Smooth muscle cell (in vitro differentiated cells): ENCODE data around the gene ZER1. TPM values are rescaled to one million over a fixed set of nuclear protein-coding genes. Genes with fewer than 3 reads are reported as not detected.

ENCODE experiments used
- DNase-seq: peaks from one replicate; lab custom pipeline; 2025; ENCODE audit not compliant: unreplicated experiment; lab: John Stamatoyannopoulos, UW
- H2AFZ ChIP-seq: fragments of 200-600 bp; sonication (generic); 2 replicates; pipeline ENCODE4 v1.6.0; 2016; ENCODE audit warnings: antibody characterized with exemption, low read depth, mild to moderate bottlenecking
- H3F3A ChIP-seq: fragments of 200-600 bp; sonication (generic); 2 replicates; pipeline ENCODE4 v1.6.0; 2017; ENCODE audit warnings: antibody characterized with exemption, low read depth
- H3K27ac ChIP-seq: fragments of 200-600 bp; sonication (generic); 2 replicates; pipeline ENCODE4 v1.5.1; 2016; ENCODE audit warnings: low read depth, mild to moderate bottlenecking
- H3K27me3 ChIP-seq: fragments of 200-600 bp; sonication (generic); 2 replicates; pipeline ENCODE4 v1.6.1; 2016; ENCODE audit warnings: low read depth, mild to moderate bottlenecking
- H3K36me3 ChIP-seq: fragments of 200-600 bp; sonication (generic); 2 replicates; pipeline ENCODE4 v1.5.1; 2016; ENCODE audit warnings: low read depth
- H3K4me1 ChIP-seq: fragments of 200-600 bp; sonication (generic); 2 replicates; pipeline ENCODE4 v1.5.1; 2016; ENCODE audit warnings: low read depth
- H3K4me2 ChIP-seq: fragments of 200-600 bp; sonication (generic); 2 replicates; pipeline ENCODE4 v1.6.0; 2016; ENCODE audit warnings: mild to moderate bottlenecking
- H3K4me3 ChIP-seq: fragments of 200-600 bp; sonication (generic); 2 replicates; pipeline ENCODE4 v1.5.1; 2016; ENCODE audit warnings: mild to moderate bottlenecking
- H3K79me2 ChIP-seq: fragments of 200-600 bp; sonication (generic); 2 replicates; pipeline ENCODE4 v1.6.0; 2016; ENCODE audit warnings: low read depth, mild to moderate bottlenecking
- H3K9ac ChIP-seq: fragments of 200-600 bp; sonication (generic); 2 replicates; pipeline ENCODE4 v1.6.0; 2016; ENCODE audit warnings: low read depth
- H3K9me3 ChIP-seq: fragments of 200-600 bp; sonication (generic); replicated peaks from 2 replicates; pipeline ENCODE4 v1.5.1; 2016; ENCODE audit warnings: low read depth
- H4K20me1 ChIP-seq: fragments of 200-600 bp; sonication (generic); 2 replicates; pipeline ENCODE4 v1.6.0; 2016; ENCODE audit warnings: low read depth
- CTCF ChIP-seq: fragments of 200-600 bp; sonication (generic); IDR thresholded peaks from 2 replicates; pipeline ENCODE4 v1.5.1; 2017; ENCODE audit warnings: borderline replicate concordance, mild to moderate bottlenecking, antibody characterized with exemption; ENCODE audit not compliant: insufficient read depth, poor library complexity, severe bottlenecking
- WGBS: methylation state at CpG from one replicate; pipeline ENCODE4 v1.1.7; 2016; ENCODE audit warnings: low lambda C conversion rate; 5-methylcytosine and 5-hydroxymethylcytosine counted together
- polyA plus RNA-seq: library from polyadenylated mRNA; unstranded; fragments of >200 nt; fragmentation: Nextera tagmentation; extraction: Ambion mirVana; gene quantifications from 2 replicates; pipeline ENCODE4 v1.2.1, GENCODE V29; 2016
- total RNA-seq: library from RNA; depleted of rRNA; stranded (reverse); fragments of >200 nt; gene quantifications from 2 replicates; pipeline ENCODE4 v1.2.3, GENCODE V29; 2014

ZER1 gene
- total and polyA plus RNA-seq, 2 experiments from 2014 or later: 30.6 to 38.4 TPM

- no peak overlapping the region for H3K4me2 ChIP-seq
- TF ChIP-seq CTCF: no peak
- no peak overlapping the region for H3K27ac ChIP-seq
- no peaks in the 10 kb centered on the region for H3K79me2 ChIP-seq
- no peaks in the 10 kb centered on the region for H3K27me3 ChIP-seq
- no peaks in the 10 kb centered on the region for H3K9me3 ChIP-seq
- no peak overlapping the region for H3K9ac ChIP-seq
- no peaks in the 10 kb centered on the region for H3K36me3 ChIP-seq
- no peaks in the 10 kb centered on the region for H4K20me1 ChIP-seq
- DNase-seq: no peak
- H3K4me3 ChIP-seq: no peak overlapping the region
- H3F3A ChIP-seq: no peaks in the 10 kb centered on the region
- H3K4me1 ChIP-seq: no peaks in the 10 kb centered on the region
- WGBS: 100% methylated on average over 1 of the region's 1 CpG
- no peak overlapping the region for H2AFZ ChIP-seq
Measured at GRCh38 chr9:128706045-128706444, 65.7 kb downstream of the ZER1 start.

- no peaks in the 10 kb centered on the region for H3K79me2 ChIP-seq
- TF ChIP-seq CTCF: no peak
- H4K20me1 ChIP-seq: no peaks in the 10 kb centered on the region
- no peaks in the 10 kb centered on the region for H3K27me3 ChIP-seq
- WGBS: 95% methylated on average over 36 of the region's 36 CpGs
- H2AFZ ChIP-seq: no peak overlapping the region
- no peaks in the 10 kb centered on the region for H3F3A ChIP-seq
- no peaks in the 10 kb centered on the region for H3K4me1 ChIP-seq
- H3K4me3 ChIP-seq: no peak overlapping the region
- no peaks in the 10 kb centered on the region for H3K9me3 ChIP-seq
- no peak overlapping the region for H3K9ac ChIP-seq
- no peak for DNase-seq
- no peaks in the 10 kb centered on the region for H3K36me3 ChIP-seq
- no peak overlapping the region for H3K4me2 ChIP-seq
- H3K27ac ChIP-seq: no peak overlapping the region
Measured at GRCh38 chr9:128705051-128705965, 66.4 kb downstream of the ZER1 start.

- WGBS: over 99% methylated on average over 5 of the region's 5 CpGs
- no peaks in the 10 kb centered on the region for H3K27me3 ChIP-seq
Measured at GRCh38 chr9:128704356-128704670, 67.4 kb downstream of the ZER1 start.

More at GRCh38 chr9:128704356-128704670, 67.4 kb downstream of the ZER1 start:
- no peaks in the 10 kb centered on the region for H3F3A ChIP-seq
- no peaks in the 10 kb centered on the region for H4K20me1 ChIP-seq
- no peaks in the 10 kb centered on the region for H3K36me3 ChIP-seq
- no peak overlapping the region for H3K27ac ChIP-seq
- H3K4me2 ChIP-seq: no peak overlapping the region
- no peak overlapping the region for H2AFZ ChIP-seq
- no peaks in the 10 kb centered on the region for H3K79me2 ChIP-seq
- no peak for DNase-seq
- no peak overlapping the region for H3K4me3 ChIP-seq
- H3K4me1 ChIP-seq: no peaks in the 10 kb centered on the region
- no peaks in the 10 kb centered on the region for H3K9me3 ChIP-seq
- H3K9ac ChIP-seq: no peak overlapping the region
- TF ChIP-seq CTCF: no peak
